Upper lobe of left lung (tissue), 6 donors: Measurements from ENCODE around the gene RRAGA. TPM values are rescaled to one million over a fixed set of nuclear protein-coding genes. Genes with fewer than 3 reads are reported as not detected.
A peak's percentile ranks its signal among the peaks of the same experiment; 100 is the strongest.

Source experiments
- ATAC-seq, 2 donors: fragments of 200-7000 bp; cut with Tn5 transposase; one replicate each; pipeline ENCODE4 v1.9.1; 2022; ENCODE audit warnings: mild to moderate bottlenecking in 2 of 2, moderate library complexity in 2 of 2; ENCODE audit not compliant: low FRiP score in 2 of 2
- DNase-seq, 2 donors: peaks; one replicate each; pipeline ENCODE4 v3.0.0-alpha.2; 2019 to 2020
- H3K27ac ChIP-seq, 4 donors: fragments of 200-600 bp; sonication (generic); one replicate each; pipeline ENCODE4 v1.5.1; 2016 to 2019
- H3K27me3 ChIP-seq, 4 donors: fragments of 200-600 bp; sonication (generic); one replicate each; pipeline ENCODE4 v1.5.1; 2017 to 2019
- H3K36me3 ChIP-seq, 4 donors: fragments of 200-600 bp; sonication (generic); one replicate each; pipeline ENCODE4 v1.5.1; 2016 to 2019
- H3K4me1 ChIP-seq, 4 donors: fragments of 200-600 bp; sonication (generic); one replicate each; pipeline ENCODE4 v1.5.1; 2018 to 2019
- H3K4me3 ChIP-seq, 4 donors: fragments of 200-600 bp; sonication (generic); one replicate each; pipeline ENCODE4 v1.5.1; 2017 to 2019; ENCODE audit warnings: mild to moderate bottlenecking in 2 of 4, moderate library complexity in 1 of 4
- H3K9me3 ChIP-seq, 4 donors: fragments of 200-600 bp; sonication (generic); one replicate each; pipeline ENCODE4 v1.5.1; 2018 to 2019
- EP300 ChIP-seq, 4 donors: sonication (generic); formaldehyde crosslinking; IDR thresholded peaks; one replicate each; pipeline ENCODE4 v1.5.1; 2017; ENCODE audit warnings: antibody characterized with exemption in 4 of 4, control low read depth in 2 of 4
- POLR2A ChIP-seq, 4 donors: fragments of 450-650 bp; IDR thresholded peaks; one replicate each; pipeline ENCODE4 v1.5.1; 2016 to 2017; ENCODE audit warnings: antibody characterized with exemption in 4 of 4, mild to moderate bottlenecking in 2 of 4
- POLR2AphosphoS5 ChIP-seq, 2 donors: sonication (generic); formaldehyde crosslinking; IDR thresholded peaks; one replicate each; pipeline ENCODE4 v1.5.1; 2017; ENCODE audit warnings: antibody characterized with exemption in 2 of 2
- WGBS, 2 donors: methylation state at CpG; one replicate each; pipeline ENCODE4 v1.1.5; 2017 to 2018; 5-methylcytosine and 5-hydroxymethylcytosine counted together
- total RNA-seq, 6 donors: library from RNA; depleted of rRNA in 4 of 6; stranded (reverse); fragments of >200 nt in 4 of 6; gene quantifications; one replicate each; pipeline versions ENCODE4 v1.1.0 to v1.2.1, GENCODE V29; 2016 to 2021
- TF ChIP-seq, protein P1 (sequence below), 6 experiments: fragments of 450-650 bp in 4 of 6; fragments of 200-600 bp in 2 of 6; sonication (generic) in 2 of 6; IDR thresholded peaks; one replicate each; pipeline ENCODE4 v1.5.1; 2016 to 2019; ENCODE audit warnings: antibody characterized with exemption in 6 of 6
- donor health status: DM: no; HTN: no; CAD: no; lungs with moderate emphysema.
- donor health status: DM: no; HTN: yes; CAD: no; lungs with severe emphysema.

RRAGA gene
- total RNA-seq, 6 donors from 2014 or later, result 31.4 to 76.0 (median 48.5) TPM

DNA sequence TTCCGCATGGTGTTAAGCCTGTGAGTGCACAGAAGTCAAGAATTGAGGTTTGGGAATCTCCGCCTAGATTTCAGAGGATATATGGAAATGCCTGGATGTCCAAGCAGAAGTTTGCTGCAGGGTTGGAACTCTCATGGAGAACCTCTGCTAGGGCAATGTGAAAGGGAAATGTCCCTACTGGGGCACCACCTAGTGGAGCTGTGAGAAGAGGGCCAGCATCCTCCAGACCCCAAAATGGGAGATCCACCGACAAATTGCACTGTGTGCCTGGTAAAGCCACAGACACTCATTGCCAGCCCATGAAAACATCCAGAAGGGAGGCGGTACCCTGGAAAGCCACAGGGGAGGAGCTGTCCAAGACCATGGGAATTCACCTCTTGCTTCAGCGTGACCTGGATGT is 12.6 kb upstream of the RRAGA start:
- Histone ChIP-seq H3K9me3 (no peaks in the 10 kb centered on the region), H3K27ac (no peak overlapping the region), H3K4me1 (no peaks in the 10 kb centered on the region), H3K27me3 (no peaks in the 10 kb centered on the region), H3K4me3 (no peak overlapping the region), H3K36me3 (no peaks in the 10 kb centered on the region)
- DNase-seq, result no peak
- WGBS, 2 donors, result 95 to 100% methylated on average over 5 of the region's 5 CpGs
- TF ChIP-seq, protein P1, sequence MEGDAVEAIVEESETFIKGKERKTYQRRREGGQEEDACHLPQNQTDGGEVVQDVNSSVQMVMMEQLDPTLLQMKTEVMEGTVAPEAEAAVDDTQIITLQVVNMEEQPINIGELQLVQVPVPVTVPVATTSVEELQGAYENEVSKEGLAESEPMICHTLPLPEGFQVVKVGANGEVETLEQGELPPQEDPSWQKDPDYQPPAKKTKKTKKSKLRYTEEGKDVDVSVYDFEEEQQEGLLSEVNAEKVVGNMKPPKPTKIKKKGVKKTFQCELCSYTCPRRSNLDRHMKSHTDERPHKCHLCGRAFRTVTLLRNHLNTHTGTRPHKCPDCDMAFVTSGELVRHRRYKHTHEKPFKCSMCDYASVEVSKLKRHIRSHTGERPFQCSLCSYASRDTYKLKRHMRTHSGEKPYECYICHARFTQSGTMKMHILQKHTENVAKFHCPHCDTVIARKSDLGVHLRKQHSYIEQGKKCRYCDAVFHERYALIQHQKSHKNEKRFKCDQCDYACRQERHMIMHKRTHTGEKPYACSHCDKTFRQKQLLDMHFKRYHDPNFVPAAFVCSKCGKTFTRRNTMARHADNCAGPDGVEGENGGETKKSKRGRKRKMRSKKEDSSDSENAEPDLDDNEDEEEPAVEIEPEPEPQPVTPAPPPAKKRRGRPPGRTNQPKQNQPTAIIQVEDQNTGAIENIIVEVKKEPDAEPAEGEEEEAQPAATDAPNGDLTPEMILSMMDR (IDR thresholded peaks at IDR 0.05), result no peak
- no peak for TF ChIP-seq POLR2AphosphoS5 (IDR thresholded peaks at IDR 0.05)
- no peak for TF ChIP-seq EP300 (IDR thresholded peaks at IDR 0.05)
- no peak for TF ChIP-seq POLR2A (IDR thresholded peaks at IDR 0.05)
- ATAC-seq, result no peak

GRCh38 chr9:19049917-19050636 is 850 bp downstream of the RRAGA start:
- peaks cover 0 to 2% (median 0%) of the 10 kb centered on the region in 4 donors for H3K36me3 ChIP-seq
- ATAC-seq (no peak), DNase-seq (no peak)
- 6 to 14% methylated on average over 16 to 33 of the region's 33 CpGs for WGBS, 2 donors
- TF ChIP-seq, protein P1 (IDR thresholded peaks at IDR 0.05), result no peak
- TF ChIP-seq POLR2AphosphoS5 (IDR thresholded peaks at IDR 0.05), result no peak
- H3K27me3 ChIP-seq, result no peaks in the 10 kb centered on the region
- peak overlapping the region; percentile 67 to 82 (median 68) for H3K4me3 ChIP-seq
- H3K4me1 ChIP-seq, result peaks cover 33 to 39% (median 35%) of the 10 kb centered on the region in 4 donors
- peak overlapping the region; percentile 89 to 96 (median 92) for H3K27ac ChIP-seq
- H3K9me3 ChIP-seq, result no peaks in the 10 kb centered on the region

DNA sequence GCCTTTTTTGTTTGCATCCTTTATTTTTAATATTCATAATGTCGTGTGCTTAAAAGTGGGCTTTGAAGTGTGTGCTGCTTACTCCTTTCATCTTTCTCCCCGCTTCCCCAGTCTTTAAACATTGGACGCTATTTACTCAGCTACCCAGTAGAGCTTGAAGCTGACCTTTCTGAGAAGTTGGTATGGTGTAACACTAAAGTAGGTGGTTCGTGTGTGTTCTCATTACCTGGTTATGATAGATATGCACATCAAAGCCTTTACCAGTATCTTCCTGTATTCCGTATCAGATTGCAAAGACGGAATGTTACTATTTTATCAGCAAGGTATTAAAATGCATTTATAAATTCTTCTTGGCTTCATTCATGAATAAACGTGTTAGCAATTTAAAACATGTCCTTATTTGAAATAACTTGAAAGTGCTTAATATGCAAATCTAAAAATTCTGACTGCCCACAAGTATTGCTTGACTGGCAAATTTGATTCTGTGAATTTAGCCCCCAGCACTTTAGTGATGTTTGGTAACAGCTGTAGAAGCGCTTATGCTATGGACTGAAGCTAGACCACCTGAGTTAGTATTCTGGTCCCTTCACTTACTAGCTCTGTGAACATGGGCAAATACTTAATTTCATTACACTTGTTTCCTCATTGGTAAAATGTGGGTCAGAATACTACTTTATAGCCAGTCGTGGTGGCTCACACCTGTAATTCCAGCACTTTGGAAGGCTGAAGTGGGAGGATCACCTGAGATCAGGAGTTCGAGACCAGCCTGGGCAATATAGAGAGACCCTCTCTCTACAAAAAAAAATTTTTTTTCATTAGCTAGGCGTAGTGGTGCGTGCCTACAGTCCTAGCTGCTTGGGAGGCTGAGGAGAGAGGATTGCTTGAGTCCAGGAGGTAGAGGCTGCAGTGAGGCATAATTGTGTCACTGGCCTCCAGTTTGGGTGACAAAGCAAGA is 1.7 kb downstream of the RRAGA start:
- peaks cover 33 to 39% (median 35%) of the 10 kb centered on the region in 4 donors for H3K4me1 ChIP-seq
- TF ChIP-seq, protein P1 (IDR thresholded peaks at IDR 0.05), result no peak
- TF ChIP-seq POLR2AphosphoS5 (IDR thresholded peaks at IDR 0.05) (no peak), POLR2A (IDR thresholded peaks at IDR 0.05) (no peak), EP300 (IDR thresholded peaks at IDR 0.05) (no peak)
- H3K36me3 ChIP-seq, result peaks cover 0 to 2% (median 0%) of the 10 kb centered on the region in 4 donors
- H3K9me3 ChIP-seq, result no peaks in the 10 kb centered on the region
- H3K27ac ChIP-seq, result peak overlapping the region in 2 of 4 donors; percentile 39 to 96
- ATAC-seq, result no peak
- H3K27me3 ChIP-seq, result no peaks in the 10 kb centered on the region
- WGBS, 2 donors, result 58 to 73% methylated on average over 12 of the region's 12 CpGs
- H3K4me3 ChIP-seq, result peak overlapping the region; percentile 67 to 82 (median 68)
- DNase-seq, result no peak

- no peaks in the 10 kb centered on the region for H3K27me3 ChIP-seq
- TF ChIP-seq, protein P1 (IDR thresholded peaks at IDR 0.05), result no peak
- TF ChIP-seq EP300 (IDR thresholded peaks at IDR 0.05) (no peak), POLR2AphosphoS5 (IDR thresholded peaks at IDR 0.05) (no peak), POLR2A (IDR thresholded peaks at IDR 0.05) (no peak)
- ATAC-seq (no peak), DNase-seq (no peak)
- no peaks in the 10 kb centered on the region for H3K9me3 ChIP-seq
- no peak overlapping the region for H3K4me3 ChIP-seq
- H3K36me3 ChIP-seq, result peaks cover 0 to 54% (median 19%) of the 10 kb centered on the region in 4 donors
- no peak overlapping the region for H3K27ac ChIP-seq
- peaks cover 4 to 8% (median 5%) of the 10 kb centered on the region in 4 donors for H3K4me1 ChIP-seq
These were observed 7.8 kb downstream of the RRAGA start for GRCh38 chr9:19057033-19057432.
